ENCODE data around the gene MKNK2. TPM values are rescaled to one million over a fixed set of nuclear protein-coding genes. Genes with fewer than 3 reads are reported as not detected.

MKNK2 gene
- polyA plus RNA-seq, 1 donor = 54.4 TPM

- no peak for DNase-seq
Measured at GRCh38 chr19:2033115-2033824, 17.8 kb downstream of the MKNK2 start.

- no peak for DNase-seq
Measured at GRCh38 chr19:2032296-2032941, 18.6 kb downstream of the MKNK2 start.

DNA sequence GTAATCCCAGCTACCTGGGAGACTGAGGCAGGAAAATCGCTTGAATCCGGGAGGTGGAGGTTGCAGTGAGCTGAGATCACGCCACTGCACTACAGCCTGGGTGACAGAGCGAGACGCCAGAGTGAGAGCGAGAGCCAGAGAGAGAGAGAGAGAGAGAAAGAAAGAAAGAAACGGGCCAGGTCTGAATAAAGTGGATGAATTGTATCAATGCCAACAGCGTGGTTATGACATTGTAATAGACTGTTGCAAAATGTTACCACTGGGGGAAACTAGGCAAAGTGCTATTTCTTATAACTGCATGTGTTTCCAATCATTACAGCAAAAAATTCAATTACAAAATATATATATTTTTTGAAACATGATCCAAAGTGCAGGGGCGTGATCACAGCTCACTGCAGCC, 23.7 kb downstream of the MKNK2 start:
- DNase-seq = no peak

GRCh38 chr19:2026770-2027169, 24.3 kb downstream of the MKNK2 start:
- no peak for DNase-seq

DNA sequence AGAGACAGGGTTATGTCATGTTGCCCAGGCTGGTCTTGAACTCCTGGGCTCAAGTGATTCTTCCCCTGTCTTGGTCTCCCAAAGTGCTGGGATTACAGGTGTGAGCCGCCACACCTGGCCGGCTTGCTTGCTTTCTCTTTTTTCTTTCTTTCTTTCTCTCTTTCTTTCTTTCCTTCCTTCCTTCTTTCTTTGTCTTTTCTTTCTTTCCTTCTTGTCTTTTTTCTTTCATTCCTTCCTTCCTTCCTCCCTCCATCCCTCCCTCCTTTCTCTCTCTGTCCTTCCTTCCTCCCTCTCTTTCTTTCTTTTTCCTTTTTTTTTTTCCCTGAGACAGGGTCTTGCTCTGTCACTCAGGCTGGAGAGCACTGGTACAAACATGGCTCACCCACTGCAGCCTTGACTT, 28.8 kb downstream of the MKNK2 start:
- DNase-seq = no peak

GRCh38 chr19:2021453-2022140, 29.4 kb downstream of the MKNK2 start:
- DNase-seq = no peak

DNA sequence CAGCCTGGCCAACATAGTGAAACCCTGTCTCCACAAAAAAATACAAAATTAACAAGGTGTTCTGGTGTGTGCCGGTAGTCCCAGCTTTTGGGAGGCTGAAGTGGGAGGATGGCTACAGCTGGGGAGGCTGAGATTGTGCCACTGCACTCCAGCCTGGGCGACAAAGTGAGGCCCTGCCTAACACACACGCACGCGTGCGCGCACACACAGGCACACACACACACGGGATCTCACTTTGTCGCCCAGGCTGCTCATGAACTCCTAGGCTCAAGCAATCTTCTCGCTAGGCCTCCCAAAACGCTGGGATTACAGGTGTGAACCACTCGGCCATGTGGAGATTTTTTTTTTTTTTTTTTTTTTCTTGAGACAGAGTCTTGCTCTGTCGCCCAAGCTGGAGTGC, 32.3 kb downstream of the MKNK2 start:
- no peak for DNase-seq

DNA sequence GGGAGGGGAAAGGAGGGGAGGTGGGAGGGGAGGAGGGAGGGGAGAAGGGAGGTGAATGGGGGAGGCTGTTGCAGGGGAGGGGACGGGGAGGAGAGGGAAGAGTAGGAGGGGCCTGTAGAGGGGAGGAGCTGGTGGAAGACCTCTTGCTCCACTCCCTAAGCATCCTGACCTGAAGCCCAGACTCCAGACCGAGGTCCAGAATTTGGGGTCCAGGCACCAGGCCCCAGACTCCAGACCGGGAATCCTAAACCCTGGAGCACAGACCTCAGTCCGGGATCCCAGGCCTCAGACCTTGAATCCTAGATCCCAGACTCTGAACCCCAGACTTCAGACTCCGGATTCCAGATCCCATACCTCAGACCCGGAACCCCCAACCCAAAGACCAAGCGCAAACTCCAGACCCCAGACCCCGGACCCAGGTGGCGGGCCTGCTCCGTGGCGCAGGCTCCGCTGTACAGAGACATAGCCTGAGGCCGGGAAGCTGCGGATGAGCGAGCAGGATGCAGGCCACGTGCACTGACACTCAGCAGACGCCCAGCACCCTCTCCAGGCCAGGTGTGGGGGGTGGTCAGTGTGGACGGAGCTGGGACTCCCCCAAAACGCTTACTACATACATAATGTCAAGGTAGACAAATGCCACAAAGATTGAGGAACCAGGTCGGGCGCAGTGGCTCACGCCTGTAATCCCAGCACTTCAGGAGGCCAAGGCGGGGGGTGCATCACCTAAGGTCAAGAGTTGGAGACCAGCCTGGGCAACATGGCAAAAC, 34.8 kb downstream of the MKNK2 start:
- no peak for DNase-seq

GRCh38 chr19:2015608-2015950, 35.5 kb downstream of the MKNK2 start, which contains the start of gene BTBD2:
BTBD2 (minus strand) TSS chr19:2015714; CDS start chr19:2015703, 11 bp downstream.
- peak; percentile 66 for DNase-seq

- DNase-seq = no peak
Measured at GRCh38 chr19:2014731-2015607, 36.1 kb downstream of the MKNK2 start.

DNA sequence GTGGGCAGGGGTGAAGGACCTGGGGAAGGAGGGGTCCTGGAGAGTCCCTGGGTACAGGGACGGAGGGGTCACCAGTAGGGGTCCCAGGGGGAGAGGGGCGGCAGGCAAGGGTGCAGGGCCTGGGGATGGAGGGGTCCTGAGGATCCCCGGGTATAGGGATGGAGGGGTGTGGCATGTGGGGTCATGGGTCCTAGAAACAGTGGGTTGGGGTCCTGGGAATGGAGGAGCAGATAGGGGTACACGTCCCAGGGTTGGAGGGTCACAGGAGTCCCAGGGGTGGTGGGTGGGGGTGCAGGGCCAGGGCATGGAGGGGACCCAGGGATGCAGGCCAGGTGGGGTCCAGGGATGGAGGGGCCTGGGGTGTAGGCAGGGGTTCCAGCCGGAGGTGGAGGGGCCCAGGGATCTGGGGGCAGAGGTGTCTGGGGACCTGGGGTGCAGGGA, 36.9 kb downstream of the MKNK2 start:
- DNase-seq = no peak

- no peak for DNase-seq
Measured at GRCh38 chr19:2013683-2013961, 37.4 kb downstream of the MKNK2 start.

- DNase-seq = no peak
Measured at GRCh38 chr19:2012941-2013682, 37.9 kb downstream of the MKNK2 start.

- DNase-seq = no peak
Measured at GRCh38 chr19:2011169-2011568, 39.9 kb downstream of the MKNK2 start.

DNA sequence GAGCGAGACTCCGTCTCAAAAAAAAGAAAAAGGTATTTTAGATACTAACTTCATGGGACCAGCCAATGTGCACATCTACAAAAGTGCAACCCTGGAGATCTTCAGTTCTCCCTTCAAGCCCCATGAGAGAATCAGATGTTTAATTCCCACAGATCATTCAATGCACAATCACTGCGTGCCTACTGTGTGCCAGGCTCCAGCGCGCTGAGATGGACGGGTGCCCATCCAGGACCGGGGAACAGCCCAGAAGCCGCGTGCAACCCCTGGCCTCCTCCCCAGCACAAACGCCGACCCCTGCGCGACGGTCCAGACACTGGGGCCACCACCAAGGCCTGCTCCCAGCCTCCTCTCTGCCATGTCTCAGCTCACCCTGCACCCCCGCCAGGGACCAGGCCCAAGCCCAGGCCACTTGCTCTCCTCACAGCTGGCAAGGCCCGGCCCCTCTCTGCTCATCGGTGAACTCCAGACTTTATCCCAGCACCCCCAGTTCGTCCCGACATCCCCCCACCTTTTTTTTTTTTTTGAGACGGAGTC, 40.8 kb downstream of the MKNK2 start:
- no peak for DNase-seq

- no peak for DNase-seq
Measured at GRCh38 chr19:2003874-2004273, 47.2 kb downstream of the MKNK2 start.

GRCh38 chr19:1999856-2000515, 51.1 kb downstream of the MKNK2 start:
- DNase-seq = no peak

DNA sequence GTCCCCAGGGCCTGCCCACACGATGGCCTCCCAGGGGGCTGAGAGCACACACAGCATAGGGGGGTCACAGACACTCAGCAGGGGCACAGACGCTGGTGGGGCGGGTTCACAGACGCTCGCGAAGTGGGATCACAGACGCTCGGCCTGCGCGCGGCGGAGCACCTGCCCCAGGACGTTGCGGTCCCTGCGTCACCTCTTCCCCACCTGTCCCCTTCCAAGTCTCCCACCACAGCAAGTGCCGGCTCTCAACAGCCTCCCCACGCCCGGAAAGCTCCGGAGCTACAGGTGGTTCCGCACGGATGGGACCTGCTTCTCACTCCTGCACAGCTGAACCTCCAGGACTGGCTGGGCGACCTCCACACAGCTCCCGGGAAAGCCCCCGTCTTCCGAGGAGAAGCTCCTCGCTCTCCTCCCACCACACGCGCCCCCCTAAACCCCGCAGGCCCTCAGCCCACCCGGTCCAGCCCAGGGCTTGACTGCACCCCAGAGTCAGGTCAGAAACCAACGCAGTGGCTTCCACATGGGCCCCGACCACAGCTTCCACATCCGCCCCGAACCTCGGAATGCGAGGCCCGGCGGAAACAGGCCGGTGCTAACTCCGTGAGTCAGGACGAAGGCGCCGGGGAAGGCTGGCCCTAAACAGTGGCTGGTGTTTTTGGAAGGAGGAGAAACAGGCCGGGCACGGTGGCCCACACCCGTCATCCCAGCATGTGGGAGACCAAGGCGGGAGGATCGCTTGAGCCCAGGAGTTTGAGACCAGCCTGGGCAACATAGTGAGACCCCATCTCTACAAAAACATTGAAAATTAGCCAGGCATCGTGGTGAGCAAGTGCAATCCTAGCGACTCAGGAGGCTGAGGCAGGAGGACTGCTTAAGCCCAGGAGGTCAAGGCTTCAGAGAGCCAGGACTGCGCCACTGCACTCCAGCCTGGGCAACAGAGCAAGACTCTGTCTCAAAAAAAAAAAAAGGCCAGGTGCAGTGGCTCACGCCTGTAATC, 52.0 kb downstream of the MKNK2 start:
- no peak for DNase-seq

Measured in left kidney (tissue), 2 donors.